ENCODE data around the gene LSS.
"Not testable (repeated sequence)": the region's sequence is repeated elsewhere in the genome, so short reads cannot be mapped to it uniquely, and the experiment has no call there.

LSS gene

DNA sequence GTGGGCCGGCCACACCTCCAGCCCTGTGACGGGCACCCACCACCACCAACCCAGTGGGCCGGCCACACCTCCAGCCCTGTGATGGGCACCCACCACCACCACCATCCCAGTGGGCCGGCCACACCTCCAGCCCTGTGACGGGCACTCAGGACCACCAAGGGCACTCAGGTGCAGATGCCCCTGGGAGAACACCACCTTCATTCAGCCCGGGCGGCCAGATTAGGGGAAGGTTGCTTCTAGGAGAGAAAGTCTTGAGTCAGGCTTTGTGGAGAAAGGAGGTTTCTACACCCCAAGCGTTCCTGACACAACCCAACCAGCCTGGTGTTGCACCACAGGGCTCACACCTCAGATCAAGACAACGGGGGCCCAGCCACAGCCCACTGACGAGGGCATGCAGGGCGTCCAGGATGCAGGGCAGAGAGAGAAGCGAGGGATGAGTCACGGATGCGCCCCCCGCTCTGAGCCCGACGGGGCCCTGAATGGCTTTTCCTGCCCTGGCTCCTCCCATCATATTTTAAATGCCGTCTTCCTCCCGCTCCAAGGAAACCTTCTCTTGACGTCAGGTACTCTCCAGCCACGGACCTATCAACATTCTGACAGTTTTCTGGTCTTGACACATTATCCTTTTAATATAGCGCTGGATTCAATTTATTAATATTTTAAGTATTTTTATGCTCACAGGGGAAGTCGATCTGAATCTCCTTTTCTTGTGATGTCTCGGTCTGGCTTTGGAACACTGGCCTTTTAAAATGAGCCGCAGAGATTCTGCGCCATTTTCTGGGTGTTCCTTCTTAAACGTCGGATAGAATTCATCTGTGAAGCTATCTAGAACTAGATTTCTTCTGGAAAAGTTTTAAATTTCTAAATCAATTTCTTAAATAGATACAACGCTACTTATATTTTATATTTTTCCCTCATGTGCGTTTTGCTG is 43.7 kb downstream of the LSS start:
- peak; percentile 67 for DNase-seq

- peak; percentile 58 for DNase-seq
These were observed 44.5 kb downstream of the LSS start, which contains the start of gene SPATC1L for GRCh38 chr21:46183910-46184624. Gene SPATC1L (minus strand): TSS chr21:46184459. CDS start chr21:46182816, 1,643 bp downstream.

DNA sequence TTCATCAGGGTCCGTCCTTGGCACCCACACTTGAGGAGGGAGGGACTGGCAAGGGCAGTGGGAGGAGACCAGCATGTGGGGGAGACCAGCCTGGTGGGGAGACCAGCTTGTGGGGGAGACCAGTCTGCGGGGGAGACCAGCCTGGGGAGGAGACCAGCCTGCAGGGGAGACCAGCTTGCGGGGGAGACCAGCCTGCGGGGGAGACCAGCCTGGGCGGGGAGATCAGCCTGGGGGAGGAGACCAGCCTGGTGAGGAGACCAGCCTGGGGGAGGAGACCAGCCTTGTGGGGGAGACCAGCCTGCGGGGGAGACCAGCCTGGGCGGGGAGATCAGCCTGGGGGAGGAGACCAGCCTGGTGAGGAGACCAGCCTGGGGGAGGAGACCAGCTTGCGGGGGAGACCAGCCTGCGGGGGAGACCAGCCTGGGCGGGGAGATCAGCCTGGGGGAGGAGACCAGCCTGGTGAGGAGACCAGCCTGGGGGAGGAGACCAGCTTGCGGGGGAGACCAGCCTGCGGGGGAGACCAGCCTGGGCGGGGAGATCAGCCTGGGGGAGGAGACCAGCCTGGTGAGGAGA is 45.2 kb downstream of the LSS start:
- DNase-seq: not testable (repeated sequence)

GRCh38 chr21:46182548-46183336 is 45.8 kb downstream of the LSS start:
- DNase-seq: no peak

- DNase-seq: no peak
These were observed 46.5 kb downstream of the LSS start for GRCh38 chr21:46181953-46182547.

- DNase-seq: no peak
These were observed 47.1 kb downstream of the LSS start for GRCh38 chr21:46181436-46181835.

DNA sequence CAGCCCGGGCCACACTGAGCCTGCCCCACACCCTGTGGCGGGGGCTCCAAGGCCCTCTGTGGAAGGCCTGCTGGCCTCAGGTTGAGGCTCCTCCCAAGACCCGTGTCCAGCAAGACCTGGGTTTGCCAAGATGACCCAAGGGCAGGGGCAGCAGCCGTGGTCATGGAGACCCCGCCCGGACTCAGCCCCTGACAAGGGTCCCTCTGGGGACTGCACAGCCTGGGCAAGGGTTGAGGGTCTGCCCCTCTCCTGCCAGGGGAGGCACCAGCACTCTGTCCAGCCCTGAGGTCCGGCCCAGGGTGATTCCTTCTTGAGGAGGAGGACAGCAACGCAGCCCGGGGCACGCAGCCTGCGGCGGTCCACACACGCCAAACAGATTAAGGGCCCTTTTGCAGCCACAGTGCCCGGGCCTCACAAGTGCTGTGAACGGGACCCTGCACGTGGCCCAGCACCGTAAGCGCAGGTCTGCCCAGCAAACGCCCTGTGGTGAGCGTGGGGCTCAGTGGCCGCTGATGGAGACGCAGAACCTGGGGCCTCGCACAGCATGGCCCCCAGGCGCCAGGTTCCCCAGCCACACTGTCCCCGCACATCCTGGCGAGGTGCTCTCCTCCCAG is 47.7 kb downstream of the LSS start:
- DNase-seq: no peak

DNA sequence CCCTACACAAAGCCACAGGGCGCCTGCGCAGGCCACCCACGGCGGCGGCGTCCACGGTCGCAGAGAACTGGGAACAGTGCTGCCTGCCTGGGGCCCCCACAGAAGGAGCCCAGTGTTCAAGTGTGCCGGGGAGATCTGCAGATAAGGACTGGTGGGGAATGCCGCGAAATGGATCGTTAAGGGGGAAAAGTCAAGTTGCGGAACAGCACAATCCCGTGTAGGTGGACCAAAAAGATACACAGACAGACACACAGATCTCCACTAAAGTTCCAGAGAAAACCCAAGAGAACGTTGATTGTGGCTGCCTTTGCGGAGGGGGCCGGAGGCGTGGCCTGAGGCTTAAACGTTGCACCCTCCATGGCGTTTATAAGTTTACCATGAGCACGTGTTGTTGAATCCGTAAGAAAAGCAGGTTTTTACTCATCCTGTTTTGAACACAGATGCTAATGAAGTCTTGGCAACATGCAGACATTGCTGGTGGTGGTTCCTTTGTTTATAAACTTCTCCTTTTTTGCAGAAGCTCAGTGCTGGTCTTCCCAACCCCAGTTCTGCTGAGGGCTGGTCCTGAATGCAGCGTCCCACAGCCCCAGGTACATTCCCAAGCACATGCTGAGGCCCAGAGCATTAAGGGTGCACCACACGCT is 48.4 kb downstream of the LSS start:
- DNase-seq: no peak

DNA sequence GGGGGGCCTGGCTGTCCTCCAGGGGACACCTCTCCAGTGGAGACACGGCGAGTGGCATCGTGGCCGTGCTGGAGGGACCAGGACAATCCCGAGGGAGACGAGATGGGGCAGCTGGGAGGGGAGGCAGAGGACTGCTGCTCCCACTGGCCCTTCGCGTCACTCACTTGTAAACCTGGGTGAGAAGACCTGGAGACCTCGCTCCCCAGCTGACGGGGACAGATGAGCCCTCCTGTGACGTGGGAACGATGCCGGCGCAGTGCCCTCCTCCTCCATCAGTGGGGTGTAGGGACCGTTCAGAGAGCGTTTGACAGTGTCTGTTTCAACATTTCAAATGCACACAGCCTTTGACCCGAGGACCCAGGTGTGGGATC is 48.9 kb downstream of the LSS start:
- no peak for DNase-seq

DNA sequence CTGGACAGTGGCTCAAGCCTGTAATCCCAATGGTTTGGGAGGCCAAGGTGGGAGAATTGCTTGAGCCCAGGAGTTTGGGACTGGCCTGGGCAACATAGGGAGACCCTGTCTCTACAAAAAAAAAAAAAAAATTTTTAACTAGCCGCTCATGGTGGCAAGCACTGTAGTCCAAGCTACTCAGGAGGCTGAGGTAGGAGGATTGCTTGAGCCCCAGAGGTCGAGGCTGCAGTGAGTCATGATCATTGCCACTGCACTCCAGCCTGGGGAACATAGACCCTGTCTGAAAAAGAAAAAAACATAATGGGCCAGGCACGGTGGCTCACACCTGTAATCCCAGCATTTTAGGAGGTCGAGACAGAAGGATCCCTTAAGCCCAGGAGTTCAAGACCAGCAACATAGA is 49.6 kb downstream of the LSS start:
- no peak for DNase-seq

- DNase-seq: not testable (repeated sequence)
These were observed 52.0 kb downstream of the LSS start for GRCh38 chr21:46176443-46177129.

- DNase-seq: no peak
These were observed 55.0 kb downstream of the LSS start for GRCh38 chr21:46173573-46173972.

DNA sequence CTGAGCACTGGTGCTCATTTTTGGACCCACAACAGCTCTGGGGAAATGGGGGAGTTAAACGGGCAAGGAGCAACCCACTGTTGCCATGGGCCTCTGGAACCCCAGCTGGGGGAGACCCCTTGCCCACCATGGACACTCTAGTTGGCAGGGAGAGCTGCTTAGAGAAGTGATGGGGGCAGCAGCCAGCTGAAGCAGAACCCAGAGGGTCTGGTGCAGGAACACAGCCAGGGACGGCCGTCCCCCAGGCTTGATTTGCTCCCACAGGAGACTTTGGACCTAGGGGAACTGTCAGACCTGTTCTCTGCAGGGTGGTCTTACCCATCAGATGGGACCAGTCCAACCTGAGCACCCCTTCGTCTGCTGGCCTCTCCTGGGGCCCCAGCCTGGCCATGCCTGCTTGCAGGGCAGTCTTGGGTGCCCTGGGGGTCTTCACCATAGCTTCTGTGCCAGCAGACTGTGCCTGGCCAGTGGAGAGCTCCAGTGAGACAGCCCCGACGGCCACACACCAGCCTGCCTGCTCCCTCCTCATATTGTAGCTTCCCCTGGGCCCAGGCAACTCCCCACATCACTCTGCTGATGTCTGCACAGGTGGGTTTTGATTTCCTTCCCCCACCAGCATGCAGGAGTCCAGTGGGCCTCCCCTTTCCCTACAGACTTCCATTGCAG is 55.6 kb downstream of the LSS start:
- DNase-seq: no peak

- no peak for DNase-seq
These were observed 56.3 kb downstream of the LSS start for GRCh38 chr21:46171996-46172862.

DNA sequence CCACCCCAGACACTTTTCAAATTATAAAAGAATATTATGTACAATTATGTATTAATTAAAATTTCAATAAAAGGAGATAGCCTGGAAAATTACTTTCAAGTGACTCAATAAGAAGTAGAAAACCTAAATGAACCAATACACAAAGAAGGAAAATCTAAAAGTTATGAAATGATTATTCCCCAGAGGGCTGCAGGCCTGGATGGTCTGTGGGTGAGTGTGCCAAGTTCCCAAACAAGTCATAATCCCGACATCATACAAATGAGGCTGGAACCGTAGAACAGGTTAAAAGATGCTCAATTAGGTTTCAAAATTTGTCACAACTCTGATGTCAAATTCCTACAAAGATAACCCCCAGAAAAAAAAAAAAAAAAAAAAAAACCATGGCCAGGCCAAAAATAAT is 57.0 kb downstream of the LSS start:
- no peak for DNase-seq

GRCh38 chr21:46170436-46171193 is 58.0 kb downstream of the LSS start:
- DNase-seq: not testable (repeated sequence)

- DNase-seq: no peak
These were observed 59.8 kb downstream of the LSS start for GRCh38 chr21:46168659-46169386.

GRCh38 chr21:46168238-46168637 is 60.3 kb downstream of the LSS start:
- no peak for DNase-seq

Data from EL (cell line).